GM21528 (cell line): Measurements from ENCODE around the gene PPP1R27.
A peak's percentile ranks its signal among the peaks of the same experiment; 100 is the strongest.

Experiments used
- ATAC-seq: cut with Tn5 transposase; IDR thresholded peaks from one replicate; pipeline ENCODE4 v1.9.1; 2021; ENCODE audit warnings: mild to moderate bottlenecking, moderate library complexity; ENCODE audit not compliant: unreplicated experiment, low FRiP score

PPP1R27 gene

GRCh38 chr17:81834831-81835267 lies at the start of gene PPP1R27:
PPP1R27 (minus strand) TSS chr17:81835050; CDS start chr17:81834953, 97 bp downstream.
- ATAC-seq = no peak

DNA sequence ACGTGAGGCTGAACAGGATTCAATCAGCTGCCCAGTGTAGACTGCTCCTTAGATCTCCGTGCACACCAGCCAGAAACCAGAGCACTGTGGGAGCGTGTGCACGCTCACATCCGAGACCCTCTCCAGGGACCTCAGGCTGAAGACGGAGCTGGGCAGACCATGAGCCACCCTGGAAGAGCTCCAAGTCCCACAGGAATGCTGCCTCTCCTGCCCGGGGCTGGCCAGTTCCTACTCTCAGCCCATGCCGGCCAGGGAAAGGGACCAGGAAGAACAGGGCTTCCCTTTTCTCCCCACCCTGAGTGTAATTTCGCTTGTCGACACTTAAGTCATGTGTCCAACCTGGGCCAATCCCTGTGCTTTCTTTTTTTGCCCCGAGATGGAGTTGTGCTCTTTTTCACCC lies 49.7 kb upstream of the PPP1R27 start:
- no peak for ATAC-seq

- no peak for ATAC-seq
Measured at GRCh38 chr17:81879121-81879520, 44.3 kb upstream of the PPP1R27 start.

DNA sequence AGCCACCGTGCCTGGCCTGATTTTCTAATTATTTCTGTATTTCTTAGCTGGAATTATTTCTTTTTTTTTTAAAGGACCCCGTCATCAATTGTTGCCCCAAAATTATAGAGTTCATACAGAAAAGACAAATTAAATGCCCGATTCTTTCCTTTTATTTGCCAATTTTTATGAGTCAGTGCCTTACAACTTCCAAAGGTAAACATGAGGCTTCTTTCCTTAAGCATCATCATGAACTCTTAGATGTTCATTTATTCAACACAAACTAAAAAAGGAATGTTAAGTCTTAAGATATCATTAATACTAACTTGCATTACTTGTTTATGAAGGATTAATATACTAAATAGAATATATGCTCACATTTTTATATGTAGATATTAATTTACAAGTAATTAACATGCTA lies 43.4 kb upstream of the PPP1R27 start:
- no peak for ATAC-seq

GRCh38 chr17:81877569-81877968 lies 42.7 kb upstream of the PPP1R27 start:
- ATAC-seq = no peak

GRCh38 chr17:81871387-81872230 lies 36.8 kb upstream of the PPP1R27 start:
- ATAC-seq = peak; percentile 46

DNA sequence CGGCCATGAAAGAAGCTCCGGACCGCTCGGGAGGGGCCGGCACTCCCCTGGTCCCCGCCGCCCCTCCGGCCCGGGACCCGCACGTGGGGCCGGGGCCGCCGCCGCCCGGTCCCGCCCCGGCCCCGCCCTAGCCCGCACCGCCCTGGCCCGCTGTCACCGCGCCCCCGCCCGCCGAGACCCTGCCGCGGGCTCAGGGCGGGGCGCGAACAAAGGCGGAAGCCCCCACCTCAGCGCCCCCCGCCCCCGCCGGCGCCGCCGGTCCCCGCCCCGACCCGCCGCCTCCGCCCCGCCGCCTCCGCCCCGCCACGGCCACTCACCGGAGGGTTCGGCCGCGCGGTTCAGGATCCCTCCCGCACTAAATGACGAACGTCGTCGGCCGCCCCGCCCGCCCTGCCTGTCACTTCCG lies 36.1 kb upstream of the PPP1R27 start, which contains the start of gene ARHGDIA:
Gene ARHGDIA, minus strand, starts transcription at position 357 of the 406 bp plus-strand sequence. CDS start 1,407 bp downstream, outside the sequence.
- peak; percentile 17 for ATAC-seq

GRCh38 chr17:81870131-81870980 lies 35.5 kb upstream of the PPP1R27 start:
- ATAC-seq = peak; percentile 8

- no peak for ATAC-seq
Measured at GRCh38 chr17:81869221-81870130, 34.6 kb upstream of the PPP1R27 start.

GRCh38 chr17:81868674-81869220 lies 33.9 kb upstream of the PPP1R27 start:
- ATAC-seq = no peak

- ATAC-seq = no peak
Measured at GRCh38 chr17:81867991-81868673, 33.3 kb upstream of the PPP1R27 start.

DNA sequence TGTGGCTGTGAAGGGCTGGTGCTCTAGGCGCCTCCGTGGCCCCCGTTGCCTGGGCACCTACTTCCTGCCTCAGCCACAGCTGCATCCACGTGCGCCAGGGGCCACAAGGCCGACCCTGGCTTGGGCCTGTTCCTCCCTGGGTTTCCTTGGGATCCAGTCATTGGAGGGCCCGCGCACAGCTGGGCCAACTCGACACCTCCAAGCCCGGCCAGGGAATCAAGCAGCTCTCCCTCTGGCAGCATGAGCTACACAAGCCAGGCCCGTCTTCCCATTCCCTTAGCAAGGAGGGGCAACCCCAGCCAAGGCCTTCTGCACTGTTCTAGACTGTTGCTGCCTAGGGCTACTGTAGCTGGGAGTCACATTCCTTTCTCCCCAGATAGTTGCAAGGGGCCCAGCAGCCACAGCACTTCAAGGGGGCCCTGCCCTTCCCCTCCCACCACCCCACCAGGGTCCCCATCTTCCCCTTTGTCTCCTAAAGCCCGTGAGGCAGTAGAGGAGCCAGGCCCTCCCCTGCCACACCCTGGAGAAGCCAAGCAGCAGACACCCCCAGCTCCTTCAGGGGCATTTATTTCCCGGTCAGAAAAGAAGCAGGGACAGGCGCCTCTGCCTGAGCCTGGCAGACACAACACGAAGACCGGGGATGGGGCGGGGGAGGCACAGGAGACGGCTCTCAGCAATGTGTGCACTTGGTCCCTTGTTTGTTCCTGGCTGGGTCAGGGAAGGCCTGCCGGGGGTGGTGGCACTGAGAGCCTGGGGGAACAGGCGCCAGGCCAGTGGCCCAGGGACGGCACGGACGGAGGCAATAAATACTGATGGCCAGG lies 32.5 kb upstream of the PPP1R27 start:
- ATAC-seq = no peak

DNA sequence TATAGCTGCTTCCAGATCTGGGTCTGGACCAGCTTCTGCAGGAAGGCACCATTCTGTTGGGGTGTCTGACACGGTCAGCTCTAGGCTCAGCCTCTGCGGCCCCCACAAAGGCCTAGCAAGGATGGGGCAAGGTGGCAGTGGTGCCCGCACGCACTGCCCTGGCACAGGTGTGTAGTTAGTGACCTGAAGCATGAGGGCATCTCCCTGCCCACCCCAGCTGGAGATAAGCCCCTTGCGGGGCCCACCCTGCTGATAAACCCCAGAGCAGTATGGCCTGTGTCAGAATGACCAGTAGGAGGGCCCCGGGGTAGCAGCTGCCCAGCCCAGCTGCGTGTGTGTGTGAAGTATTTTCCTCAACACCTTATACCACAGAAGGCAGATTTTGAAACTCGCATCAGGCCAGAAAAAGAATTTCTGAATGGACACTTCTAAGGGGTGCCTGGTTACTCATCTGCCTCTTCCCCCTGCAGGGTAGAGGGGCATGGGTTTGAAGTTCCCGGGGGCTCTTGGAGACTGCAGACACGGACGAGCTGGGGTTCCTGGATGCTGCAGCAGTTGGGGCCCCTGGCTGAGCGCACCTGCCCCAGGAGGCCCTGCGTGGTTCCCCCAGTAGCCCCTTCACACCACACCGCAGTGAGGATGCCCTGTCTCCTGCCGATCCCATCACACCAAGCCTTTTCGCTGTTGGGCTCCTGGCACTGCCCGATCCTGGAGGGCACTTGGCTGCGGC lies 31.8 kb upstream of the PPP1R27 start:
- ATAC-seq = no peak

- ATAC-seq = no peak
Measured at GRCh38 chr17:81865733-81866439, 31.0 kb upstream of the PPP1R27 start.

- ATAC-seq = no peak
Measured at GRCh38 chr17:81865358-81865732, 30.5 kb upstream of the PPP1R27 start.

- no peak for ATAC-seq
Measured at GRCh38 chr17:81863833-81864768, 29.3 kb upstream of the PPP1R27 start.
